GM21381 (cell line): ENCODE measurements around the gene MRPL40.

Experiments
- ATAC-seq: cut with Tn5 transposase; IDR thresholded peaks from one replicate; pipeline ENCODE4 v1.9.1; 2021; ENCODE audit warnings: mild to moderate bottlenecking, moderate library complexity; ENCODE audit not compliant: unreplicated experiment

Gene MRPL40

DNA sequence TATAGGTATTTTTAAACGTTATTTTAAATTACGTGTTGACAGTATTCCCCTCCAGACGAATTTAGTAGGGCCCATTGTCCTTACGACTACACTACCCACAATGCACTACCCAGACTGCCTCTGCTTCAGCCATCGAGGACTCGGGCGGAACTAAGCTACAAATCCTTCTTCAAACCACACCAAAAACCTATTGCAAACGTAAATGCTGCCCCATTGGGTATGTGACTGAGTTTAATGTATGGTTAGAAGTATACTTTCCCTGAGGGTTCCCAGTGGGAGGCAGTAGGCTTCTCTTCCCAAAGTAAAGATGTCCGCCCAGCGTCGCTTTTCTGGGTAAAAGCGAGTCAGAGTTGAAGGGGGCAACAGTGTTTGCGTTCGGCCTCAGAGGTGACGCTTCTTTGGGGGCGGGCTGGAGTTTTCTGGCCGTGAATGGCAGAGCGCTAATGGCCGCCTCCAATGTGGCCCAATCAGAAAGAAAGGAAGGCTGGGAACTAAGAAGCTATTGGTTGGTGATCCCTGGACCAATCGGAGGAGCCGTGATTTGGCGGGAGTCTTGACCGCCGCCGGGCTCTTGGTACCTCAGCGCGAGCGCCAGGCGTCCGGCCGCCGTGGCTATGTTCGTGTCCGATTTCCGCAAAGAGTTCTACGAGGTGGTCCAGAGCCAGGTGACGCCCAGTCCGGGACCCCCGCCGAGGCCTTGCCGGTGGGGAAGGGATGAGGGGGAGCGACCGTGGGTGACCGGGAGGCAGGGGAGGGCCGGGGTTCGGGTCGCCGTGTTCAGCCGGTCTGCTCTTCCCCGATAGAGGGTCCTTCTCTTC, 47.2 kb downstream of the MRPL40 start, which contains the start of gene CDC45:
Gene CDC45 (plus strand): TSS at position 566 of the 818 bp plus-strand sequence. CDS start 49 bp downstream, at position 615.
- peak; percentile 84 for ATAC-seq

GRCh38 chr22:19480173-19480568, 47.8 kb downstream of the MRPL40 start:
- ATAC-seq = no peak

GRCh38 chr22:19480789-19481188, 48.4 kb downstream of the MRPL40 start:
- no peak for ATAC-seq

- ATAC-seq = no peak
These were observed 50.0 kb downstream of the MRPL40 start for GRCh38 chr22:19482297-19482696.

DNA sequence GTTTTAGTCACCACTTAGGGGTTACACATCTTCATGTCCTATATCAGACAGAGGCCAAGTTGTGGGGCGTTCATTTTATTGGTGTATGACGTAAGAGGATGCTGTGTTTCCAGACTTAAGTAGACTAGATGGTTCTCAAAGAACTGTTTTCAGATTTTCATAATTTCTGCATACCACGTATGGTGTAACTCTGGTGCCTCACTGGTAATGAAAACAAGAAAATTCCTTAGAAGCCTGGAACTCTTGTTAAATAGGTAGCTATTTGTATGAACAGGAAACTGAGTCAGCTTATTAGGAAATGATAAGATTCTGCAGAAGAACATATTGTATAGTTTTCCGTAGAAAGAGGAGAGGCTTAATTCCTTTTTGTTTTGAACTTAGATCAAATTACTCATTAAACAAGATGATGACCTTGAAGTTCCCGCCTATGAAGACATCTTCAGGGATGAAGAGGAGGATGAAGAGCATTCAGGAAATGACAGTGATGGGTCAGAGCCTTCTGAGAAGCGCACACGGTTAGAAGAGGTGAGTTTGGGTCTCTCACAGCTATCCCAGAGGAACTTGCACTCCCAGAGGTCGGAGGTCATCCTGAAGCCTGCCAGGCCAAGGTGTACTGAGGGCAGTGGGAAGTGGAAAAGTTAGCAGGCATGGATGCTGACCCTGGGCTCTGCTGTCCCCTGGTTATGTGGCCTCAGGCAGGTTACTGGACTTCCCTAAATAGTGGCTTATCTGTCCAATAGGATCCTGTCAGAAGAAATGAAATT, 51.3 kb downstream of the MRPL40 start:
- no peak for ATAC-seq
